Upper lobe of left lung (tissue), 6 donors: ENCODE data around the gene HVCN1. TPM values are rescaled to one million over a fixed set of nuclear protein-coding genes. Genes with fewer than 3 reads are reported as not detected.

Experiments used
- ATAC-seq, 2 donors: fragments of 200-7000 bp; cut with Tn5 transposase; one replicate each; pipeline ENCODE4 v1.9.1; 2022; ENCODE audit warnings: mild to moderate bottlenecking in 2 of 2, moderate library complexity in 2 of 2; ENCODE audit not compliant: low FRiP score in 2 of 2
- DNase-seq, 2 donors: peaks; one replicate each; pipeline ENCODE4 v3.0.0-alpha.2; 2019 to 2020
- H3K27ac ChIP-seq, 4 donors: fragments of 200-600 bp; sonication (generic); one replicate each; pipeline ENCODE4 v1.5.1; 2016 to 2019
- H3K27me3 ChIP-seq, 4 donors: fragments of 200-600 bp; sonication (generic); one replicate each; pipeline ENCODE4 v1.5.1; 2017 to 2019
- H3K36me3 ChIP-seq, 4 donors: fragments of 200-600 bp; sonication (generic); one replicate each; pipeline ENCODE4 v1.5.1; 2016 to 2019
- H3K4me1 ChIP-seq, 4 donors: fragments of 200-600 bp; sonication (generic); one replicate each; pipeline ENCODE4 v1.5.1; 2018 to 2019
- H3K4me3 ChIP-seq, 4 donors: fragments of 200-600 bp; sonication (generic); one replicate each; pipeline ENCODE4 v1.5.1; 2017 to 2019; ENCODE audit warnings: mild to moderate bottlenecking in 2 of 4, moderate library complexity in 1 of 4
- H3K9me3 ChIP-seq, 4 donors: fragments of 200-600 bp; sonication (generic); one replicate each; pipeline ENCODE4 v1.5.1; 2018 to 2019
- EP300 ChIP-seq, 4 donors: sonication (generic); formaldehyde crosslinking; IDR thresholded peaks; one replicate each; pipeline ENCODE4 v1.5.1; 2017; ENCODE audit warnings: antibody characterized with exemption in 4 of 4, control low read depth in 2 of 4
- POLR2A ChIP-seq, 4 donors: fragments of 450-650 bp; IDR thresholded peaks; one replicate each; pipeline ENCODE4 v1.5.1; 2016 to 2017; ENCODE audit warnings: antibody characterized with exemption in 4 of 4, mild to moderate bottlenecking in 2 of 4
- POLR2AphosphoS5 ChIP-seq, 2 donors: sonication (generic); formaldehyde crosslinking; IDR thresholded peaks; one replicate each; pipeline ENCODE4 v1.5.1; 2017; ENCODE audit warnings: antibody characterized with exemption in 2 of 2
- WGBS, 2 donors: methylation state at CpG; one replicate each; pipeline ENCODE4 v1.1.5; 2017 to 2018; 5-methylcytosine and 5-hydroxymethylcytosine counted together
- total RNA-seq, 6 donors: library from RNA; depleted of rRNA in 4 of 6; stranded (reverse); fragments of >200 nt in 4 of 6; gene quantifications; one replicate each; pipeline versions ENCODE4 v1.1.0 to v1.2.1, GENCODE V29; 2016 to 2021
- TF ChIP-seq, protein P1 (sequence below), 6 experiments: fragments of 450-650 bp in 4 of 6; fragments of 200-600 bp in 2 of 6; sonication (generic) in 2 of 6; IDR thresholded peaks; one replicate each; pipeline ENCODE4 v1.5.1; 2016 to 2019; ENCODE audit warnings: antibody characterized with exemption in 6 of 6
- donor health status: DM: no; HTN: no; CAD: no; lungs with moderate emphysema.
- donor health status: DM: no; HTN: yes; CAD: no; lungs with severe emphysema.

The HVCN1 gene
- total RNA-seq, 6 donors from 2014 or later: 5.8 to 29.2 (median 15.5) TPM

DNA sequence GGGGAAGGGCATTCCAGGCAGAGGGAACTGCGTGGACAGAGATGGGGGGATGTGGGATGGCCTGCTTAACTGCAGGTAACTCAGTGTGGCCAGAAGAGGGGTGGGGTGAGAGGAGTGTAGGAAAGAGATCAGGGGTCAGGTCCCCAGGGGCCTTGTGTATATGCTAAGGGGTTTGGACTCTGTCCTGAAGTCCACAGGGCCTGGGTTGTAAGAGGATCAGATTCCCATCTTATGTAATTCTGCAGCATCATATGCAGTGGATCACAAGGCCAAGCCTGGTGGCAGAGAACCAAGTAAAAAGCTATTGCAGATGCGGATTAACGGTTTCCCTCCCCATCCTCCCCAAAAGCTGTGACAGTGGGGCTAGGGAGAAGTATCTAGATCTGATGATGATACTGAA is 66.3 kb downstream of the HVCN1 start:
- DNase-seq (no peak), ATAC-seq (no peak)
- no peak overlapping the region for H3K4me3 ChIP-seq
- peaks cover 0 to 7% (median 0%) of the 10 kb centered on the region in 4 donors for H3K36me3 ChIP-seq
- TF ChIP-seq POLR2A (IDR thresholded peaks at IDR 0.05) (no peak), EP300 (IDR thresholded peaks at IDR 0.05) (no peak), POLR2AphosphoS5 (IDR thresholded peaks at IDR 0.05) (no peak)
- TF ChIP-seq, protein P1, sequence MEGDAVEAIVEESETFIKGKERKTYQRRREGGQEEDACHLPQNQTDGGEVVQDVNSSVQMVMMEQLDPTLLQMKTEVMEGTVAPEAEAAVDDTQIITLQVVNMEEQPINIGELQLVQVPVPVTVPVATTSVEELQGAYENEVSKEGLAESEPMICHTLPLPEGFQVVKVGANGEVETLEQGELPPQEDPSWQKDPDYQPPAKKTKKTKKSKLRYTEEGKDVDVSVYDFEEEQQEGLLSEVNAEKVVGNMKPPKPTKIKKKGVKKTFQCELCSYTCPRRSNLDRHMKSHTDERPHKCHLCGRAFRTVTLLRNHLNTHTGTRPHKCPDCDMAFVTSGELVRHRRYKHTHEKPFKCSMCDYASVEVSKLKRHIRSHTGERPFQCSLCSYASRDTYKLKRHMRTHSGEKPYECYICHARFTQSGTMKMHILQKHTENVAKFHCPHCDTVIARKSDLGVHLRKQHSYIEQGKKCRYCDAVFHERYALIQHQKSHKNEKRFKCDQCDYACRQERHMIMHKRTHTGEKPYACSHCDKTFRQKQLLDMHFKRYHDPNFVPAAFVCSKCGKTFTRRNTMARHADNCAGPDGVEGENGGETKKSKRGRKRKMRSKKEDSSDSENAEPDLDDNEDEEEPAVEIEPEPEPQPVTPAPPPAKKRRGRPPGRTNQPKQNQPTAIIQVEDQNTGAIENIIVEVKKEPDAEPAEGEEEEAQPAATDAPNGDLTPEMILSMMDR (IDR thresholded peaks at IDR 0.05): no peak
- no peaks in the 10 kb centered on the region for H3K27me3 ChIP-seq
- 93 to 97% methylated on average over 3 of the region's 3 CpGs for WGBS, 2 donors
- no peaks in the 10 kb centered on the region for H3K9me3 ChIP-seq
- H3K4me1 ChIP-seq: no peaks in the 10 kb centered on the region
- no peak overlapping the region for H3K27ac ChIP-seq

DNA sequence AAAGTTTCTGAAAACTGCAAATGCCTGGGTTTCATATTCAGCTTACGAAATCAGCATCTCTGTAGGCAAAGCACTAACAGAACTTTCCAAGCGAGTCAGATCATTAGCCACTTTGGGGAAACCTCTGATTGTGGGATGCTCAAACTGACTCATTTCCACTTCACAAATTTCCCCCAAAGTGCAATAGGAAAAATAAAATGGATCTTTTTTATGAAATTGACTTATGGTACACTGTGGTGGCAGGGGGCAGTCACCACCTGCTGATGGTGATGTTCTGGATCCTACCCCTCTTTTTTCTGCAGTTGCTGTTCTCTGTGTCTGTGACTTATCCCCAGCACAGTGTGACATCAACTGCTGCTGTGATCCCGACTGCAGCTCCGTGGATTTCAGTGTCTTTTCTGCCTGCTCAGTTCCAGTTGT is 69.4 kb downstream of the HVCN1 start:
- H3K36me3 ChIP-seq: no peaks in the 10 kb centered on the region
- H3K9me3 ChIP-seq: no peaks in the 10 kb centered on the region
- H3K4me3 ChIP-seq: no peak overlapping the region
- no peak for ATAC-seq
- TF ChIP-seq POLR2AphosphoS5 (IDR thresholded peaks at IDR 0.05) (no peak), POLR2A (IDR thresholded peaks at IDR 0.05) (no peak), EP300 (IDR thresholded peaks at IDR 0.05) (no peak)
- TF ChIP-seq, protein P1 (IDR thresholded peaks at IDR 0.05): no peak
- H3K4me1 ChIP-seq: peaks cover 2 to 5% (median 3%) of the 10 kb centered on the region in 4 donors
- no peak for DNase-seq
- H3K27ac ChIP-seq: no peak overlapping the region
- no peaks in the 10 kb centered on the region for H3K27me3 ChIP-seq
- WGBS, 2 donors: 72 to 79% methylated on average over 4 of the region's 4 CpGs

DNA sequence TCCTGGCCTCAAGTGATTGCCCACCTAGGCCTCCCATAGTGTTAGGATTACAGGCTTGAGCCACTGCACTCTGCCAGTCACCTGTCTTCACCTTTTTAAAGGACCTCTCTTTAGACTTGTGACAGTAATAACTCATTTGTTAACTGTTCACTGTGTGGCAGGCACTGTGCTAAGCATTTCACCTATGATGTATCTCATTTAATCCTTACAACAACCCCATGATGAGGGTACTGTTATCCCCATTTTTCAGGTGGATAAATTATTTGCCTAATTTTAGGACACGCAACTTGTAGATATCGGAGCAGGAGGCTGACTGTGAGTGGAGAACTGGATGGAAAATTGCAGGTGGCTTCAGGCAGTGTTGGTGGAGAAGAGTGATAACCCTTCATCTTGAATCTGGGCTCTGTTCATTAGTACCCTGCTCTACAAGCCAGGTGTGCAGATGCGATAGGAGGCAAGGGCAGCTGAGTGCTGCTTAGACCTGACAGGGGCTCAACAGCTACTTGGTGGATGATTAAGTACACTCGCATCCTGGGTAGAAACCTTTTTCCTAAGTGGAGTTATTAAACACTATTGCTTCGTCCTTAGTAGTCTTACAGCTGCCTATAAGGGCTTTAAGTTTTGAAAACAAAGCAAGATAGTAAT is 72.3 kb downstream of the HVCN1 start:
- Histone ChIP-seq H3K27ac (no peak overlapping the region), H3K36me3 (no peaks in the 10 kb centered on the region), H3K9me3 (no peaks in the 10 kb centered on the region), H3K4me1 (peaks cover 6 to 15% (median 10%) of the 10 kb centered on the region in 4 donors), H3K4me3 (no peak overlapping the region), H3K27me3 (no peaks in the 10 kb centered on the region)
- TF ChIP-seq POLR2AphosphoS5 (IDR thresholded peaks at IDR 0.05) (no peak), EP300 (IDR thresholded peaks at IDR 0.05) (no peak), POLR2A (IDR thresholded peaks at IDR 0.05) (no peak)
- WGBS, 2 donors: 96% methylated on average over 5 of the region's 5 CpGs
- DNase-seq: no peak
- no peak for ATAC-seq

DNA sequence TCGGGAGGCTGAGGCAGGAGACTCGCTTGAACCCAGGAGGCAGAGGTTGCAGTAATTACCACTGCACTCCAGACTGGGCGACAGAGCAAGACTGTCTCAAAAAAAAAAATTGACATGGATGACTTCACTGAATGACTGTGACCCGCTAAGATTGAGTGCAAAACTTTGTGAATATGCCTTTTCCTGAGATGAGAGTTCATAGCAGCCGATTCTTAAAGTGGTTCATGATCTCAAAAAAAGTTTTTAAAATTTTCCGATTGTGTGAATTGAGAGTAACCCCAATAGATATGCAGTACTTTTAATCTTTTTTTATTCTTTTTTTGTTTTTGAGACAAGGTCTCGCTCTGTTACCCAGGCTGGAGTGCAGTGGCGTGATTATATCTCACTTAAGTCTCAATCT is 73.7 kb downstream of the HVCN1 start:
- H3K27ac ChIP-seq: no peak overlapping the region
- TF ChIP-seq EP300 (IDR thresholded peaks at IDR 0.05) (no peak), POLR2A (IDR thresholded peaks at IDR 0.05) (no peak), POLR2AphosphoS5 (IDR thresholded peaks at IDR 0.05) (no peak)
- TF ChIP-seq, protein P1 (IDR thresholded peaks at IDR 0.05): no peak
- H3K4me1 ChIP-seq: peaks cover 6 to 15% (median 10%) of the 10 kb centered on the region in 4 donors
- no peaks in the 10 kb centered on the region for H3K27me3 ChIP-seq
- DNase-seq (no peak), ATAC-seq (no peak)
- no peaks in the 10 kb centered on the region for H3K36me3 ChIP-seq
- H3K4me3 ChIP-seq: no peak overlapping the region
- no peaks in the 10 kb centered on the region for H3K9me3 ChIP-seq
- WGBS, 2 donors: 83 to 91% methylated on average over 8 of the region's 8 CpGs

DNA sequence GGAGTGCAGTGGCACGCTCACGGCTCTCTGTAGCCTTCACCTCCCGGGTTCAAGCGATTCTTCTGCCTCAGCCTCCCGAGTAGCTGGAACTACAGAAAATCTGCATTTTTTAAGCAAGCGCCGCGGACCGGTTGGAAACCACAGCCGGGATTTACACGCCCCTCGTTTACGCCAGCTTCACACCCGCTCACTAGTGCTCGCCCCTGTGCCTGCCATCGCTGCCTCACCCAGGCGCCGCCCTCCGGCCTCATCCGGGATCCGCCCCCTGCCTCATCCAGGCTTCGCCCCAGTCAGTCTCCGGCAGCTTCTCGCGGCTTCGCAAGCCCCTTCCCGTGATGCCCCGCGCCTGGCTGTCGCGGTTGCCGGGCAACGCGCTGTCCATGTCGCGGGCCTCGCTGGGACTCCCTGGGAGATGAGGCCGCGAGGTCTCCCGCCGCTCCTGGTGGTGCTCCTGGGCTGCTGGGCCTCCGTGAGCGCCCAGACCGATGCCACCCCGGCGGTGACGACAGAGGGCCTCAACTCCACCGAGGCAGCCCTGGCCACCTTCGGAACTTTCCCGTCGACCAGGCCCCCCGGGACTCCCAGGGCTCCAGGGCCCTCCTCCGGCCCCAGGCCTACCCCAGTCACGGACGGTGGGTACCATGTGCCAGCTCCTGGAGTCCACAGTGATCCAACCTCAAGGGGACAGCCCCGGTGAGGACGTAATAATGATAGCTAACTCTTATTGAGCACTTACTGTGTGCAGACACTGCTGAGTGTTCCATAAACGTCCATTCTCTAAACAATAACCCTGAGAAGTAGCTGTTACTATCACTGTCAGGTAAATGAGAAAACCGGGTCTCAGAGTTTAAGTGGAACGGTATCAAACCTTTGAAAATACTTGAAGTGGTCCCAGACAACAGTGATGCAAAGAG is 74.9 kb downstream of the HVCN1 start, which contains the start of gene TCTN1:
TCTN1 (plus strand) TSS at position 359 of the 914 bp plus-strand sequence; CDS start at position 413, 54 bp downstream.
- H3K4me3 ChIP-seq: peak within 1 kb of the TSS; percentile 60 to 87 (median 69)
- WGBS, 2 donors: 2 to 8% methylated on average over 13 to 44 of the region's 60 CpGs
- no peaks in the 10 kb centered on the region for H3K27me3 ChIP-seq
- H3K27ac ChIP-seq: peak within 1 kb of the TSS; percentile 34 to 83 (median 78)
- no peaks in the 10 kb centered on the region for H3K36me3 ChIP-seq
- ATAC-seq (peak; percentile 99 to 100), DNase-seq (peak; percentile 98 to 99)
- H3K4me1 ChIP-seq: peaks cover 6 to 15% (median 10%) of the 10 kb centered on the region in 4 donors
- H3K9me3 ChIP-seq: no peaks in the 10 kb centered on the region
- TF ChIP-seq POLR2A (IDR thresholded peaks at IDR 0.05): peak in 1 of 4 donors; percentile 74
- peak in 1 of 4 donors; percentile 44 for TF ChIP-seq EP300 (IDR thresholded peaks at IDR 0.05)
- TF ChIP-seq POLR2AphosphoS5 (IDR thresholded peaks at IDR 0.05): peak; percentile 64 to 91
- TF ChIP-seq, protein P1 (IDR thresholded peaks at IDR 0.05): peak in 4 of 6 experiments; percentile 6 to 52 (median 44)
